ENCODE measurements around the gene CDH5.

- TF ChIP-seq EZH2 (IDR thresholded peaks at IDR 0.05; ENCODE audit: insufficient read depth, poor library complexity, severe bottlenecking): no peak
- TF ChIP-seq EZH2phosphoT487 (IDR thresholded peaks at IDR 0.05; ENCODE audit: insufficient read depth, low read depth): no peak
These were observed 35.7 kb downstream of the CDH5 start for GRCh38 chr16:66402166-66402565.
